ENCODE measurements around the gene EFCAB7.

- TF ChIP-seq CTCF (IDR thresholded peaks at IDR 0.05; ENCODE audit: insufficient read depth, low read length, poor library complexity, severe bottlenecking) (no peak), EZH2phosphoT487 (conservative IDR thresholded peaks at IDR 0.05; ENCODE audit: low read length) (no peak)
Measured at GRCh38 chr1:63498106-63498505, 25.2 kb upstream of the EFCAB7 start.
